ENCODE data around the gene NEURL2. TPM values are rescaled to one million over a fixed set of nuclear protein-coding genes. Genes with fewer than 3 reads are reported as not detected.

NEURL2 gene
- total and polyA plus RNA-seq, 10 of the 15 experiments (the other 5 are each of a cell fraction or from before 2014, with no cell fraction given), result 0.53 to 7.0 (median 2.7) TPM

GRCh38 chr20:45857114-45857881, 33.7 kb downstream of the NEURL2 start, which contains the start of the genes ACOT8 and ZSWIM3 (continued):
- TF ChIP-seq ZBTB4 (CRISPR knock-in tag; IDR thresholded peaks at IDR 0.05) (no peak), STAT3 (IDR thresholded peaks at IDR 0.05; ENCODE audit: low read depth, low read length) (no peak), ZBED1 (IDR thresholded peaks at IDR 0.05; ENCODE audit: borderline replicate concordance) (0 out of 2 replicates have a peak, but pooled peaks have one; percentile 65), ZZZ3 (IDR thresholded peaks at IDR 0.05; ENCODE audit: control insufficient read depth, insufficient read length, low read depth) (no peak), NBN (IDR thresholded peaks at IDR 0.05) (no peak; the same call in 1 of the 2 replicates), ZSCAN29 (IDR thresholded peaks at IDR 0.05) (no peak), LARP7 (IDR thresholded peaks at IDR 0.05) (peak; percentile 68), GATAD2B (conservative IDR thresholded peaks at IDR 0.05; ENCODE audit: low read depth) (peak; percentile 50; the same call in 1 of the 2 replicates), MTA3 (IDR thresholded peaks at IDR 0.05; ENCODE audit: borderline replicate concordance, low read length) (no peak), CUX1 (IDR thresholded peaks at IDR 0.05; ENCODE audit: insufficient replicate concordance, low read depth, low read length) (no peak), SMAD1 (IDR thresholded peaks at IDR 0.05; ENCODE audit: low read depth, partially characterized antibody) (peak; percentile 67), SKIL (IDR thresholded peaks at IDR 0.05; ENCODE audit: low read depth, poor library complexity, severe bottlenecking) (peak; percentile 98), HDGF (IDR thresholded peaks at IDR 0.05) (no peak), BCL3 (IDR thresholded peaks at IDR 0.05; ENCODE audit: borderline replicate concordance, insufficient read depth, low read depth, low read length, poor library complexity, severe bottlenecking) (no peak)
